Ovary (tissue), 3 donors: ENCODE measurements around the gene HSD17B14.

Source experiments
- CTCF ChIP-seq, 3 donors: fragments of 450-650 bp in 2 of 3; fragments of 200-600 bp in 1 of 3; IDR thresholded peaks; one replicate each; pipeline versions ENCODE4 v1.5.1 to v1.8.0; 2016 to 2022; ENCODE audit warnings: antibody characterized with exemption in 3 of 3, mild to moderate bottlenecking in 1 of 3
- EP300 ChIP-seq: sonication (generic); formaldehyde crosslinking; IDR thresholded peaks from one replicate; pipeline ENCODE4 v1.6.1; 2017; ENCODE audit warnings: antibody characterized with exemption
- POLR2A ChIP-seq: fragments of 450-650 bp; IDR thresholded peaks from one replicate; pipeline ENCODE4 v1.6.1; 2017; ENCODE audit warnings: antibody characterized with exemption, mild to moderate bottlenecking, moderate library complexity
- donor health status: DM: no; HTN: no; CAD: no.

DNA sequence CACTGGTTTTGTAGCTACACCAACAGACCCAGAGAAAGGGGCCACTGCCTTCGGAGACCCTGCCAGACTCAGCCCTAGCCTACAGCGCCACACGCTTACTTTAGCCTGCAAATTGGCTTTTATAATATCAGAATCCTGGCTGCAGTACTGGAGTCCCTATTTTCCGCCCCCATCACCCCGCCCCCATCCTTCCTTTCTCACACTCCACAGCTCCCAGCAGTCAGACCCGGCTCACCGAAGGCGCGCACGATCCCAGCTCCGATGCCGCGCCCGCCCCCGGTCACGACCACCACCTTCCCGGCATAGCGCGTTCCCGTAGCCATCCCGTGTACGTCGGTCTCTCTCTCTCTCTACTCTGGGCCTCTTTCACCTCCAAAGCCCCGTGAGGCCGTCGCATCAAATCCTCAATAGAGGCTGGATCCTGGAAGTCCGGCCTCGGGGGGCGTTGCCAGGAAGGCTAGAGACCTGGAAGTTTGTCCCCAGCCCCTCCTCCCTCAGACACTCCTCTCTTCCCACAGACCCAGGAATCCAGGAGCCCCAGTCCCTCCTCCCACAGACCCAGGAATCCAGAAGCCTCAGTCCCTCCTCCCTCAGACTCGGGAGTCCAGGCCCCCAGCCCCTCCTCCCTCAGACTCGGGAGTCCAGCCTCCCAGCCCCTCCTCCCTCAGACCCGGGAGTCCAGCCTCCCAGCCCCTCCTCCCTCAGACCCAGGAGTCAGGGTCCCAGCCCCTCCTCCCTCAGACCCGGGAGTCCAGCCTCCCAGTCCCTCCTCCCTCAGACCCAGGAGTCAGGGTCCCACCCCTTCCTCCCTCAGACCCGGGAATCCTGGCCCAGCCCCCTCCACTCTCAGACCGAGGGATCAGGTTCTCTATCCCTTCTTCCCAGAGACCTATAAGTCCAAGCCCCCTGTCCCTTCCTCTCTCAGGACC, at the start of gene HSD17B14:
- TF ChIP-seq CTCF (IDR thresholded peaks at IDR 0.05) (peak in 1 of 3 donors; percentile 40), POLR2A (no peak), EP300 (no peak)
